Lower lobe of right lung (tissue), 2 donors: ENCODE data around the gene SEC63. TPM values are rescaled to one million over a fixed set of nuclear protein-coding genes. Genes with fewer than 3 reads are reported as not detected.

Experiments used
- ATAC-seq, 2 donors: fragments of 200-7000 bp; cut with Tn5 transposase; one replicate each; pipeline ENCODE4 v1.9.1; 2020 to 2022; ENCODE audit warnings: mild to moderate bottlenecking in 2 of 2, moderate library complexity in 2 of 2
- DNase-seq: peaks from one replicate; pipeline ENCODE4 v3.0.0-alpha.2; 2020
- H3K27ac ChIP-seq: fragments of 200-600 bp; one replicate; pipeline ENCODE4 v1.8.0; 2022
- H3K27me3 ChIP-seq: fragments of 200-600 bp; one replicate; pipeline ENCODE4 v1.8.0; 2022; ENCODE audit warnings: low read depth
- H3K36me3 ChIP-seq: fragments of 200-600 bp; one replicate; pipeline ENCODE4 v1.8.0; 2022; ENCODE audit warnings: mild to moderate bottlenecking
- H3K4me1 ChIP-seq: fragments of 200-600 bp; one replicate; pipeline ENCODE4 v1.8.0; 2022
- H3K4me3 ChIP-seq: fragments of 200-600 bp; one replicate; pipeline ENCODE4 v1.8.0; 2022; ENCODE audit warnings: mild to moderate bottlenecking
- H3K9me3 ChIP-seq: fragments of 200-600 bp; one replicate; pipeline ENCODE4 v1.8.0; 2022
- intact Hi-C: fragments of 100-400 bp; cut with DNase I; formaldehyde crosslinking; loops from one replicate; pipeline ENCODE4 v1.11.0; 2022
- total RNA-seq: library from RNA; stranded (reverse); fragmentation: NEBNext Ultra II Directional; extraction: Animal tissue kit (Norgen Biotek cat#: 25700); gene quantifications from one replicate; pipeline ENCODE4 v1.2.1, GENCODE V29; 2021
- TF ChIP-seq, protein P1 (sequence below): fragments of 200-600 bp; IDR thresholded peaks from one replicate; pipeline ENCODE4 v1.8.0; 2022; ENCODE audit warnings: antibody characterized with exemption, mild to moderate bottlenecking
- donor health status: DM: no; HTN: yes; CAD: no; lungs with severe emphysema.

The SEC63 gene
- total RNA-seq, 1 donor from 2014 or later: 96.5 TPM

DNA sequence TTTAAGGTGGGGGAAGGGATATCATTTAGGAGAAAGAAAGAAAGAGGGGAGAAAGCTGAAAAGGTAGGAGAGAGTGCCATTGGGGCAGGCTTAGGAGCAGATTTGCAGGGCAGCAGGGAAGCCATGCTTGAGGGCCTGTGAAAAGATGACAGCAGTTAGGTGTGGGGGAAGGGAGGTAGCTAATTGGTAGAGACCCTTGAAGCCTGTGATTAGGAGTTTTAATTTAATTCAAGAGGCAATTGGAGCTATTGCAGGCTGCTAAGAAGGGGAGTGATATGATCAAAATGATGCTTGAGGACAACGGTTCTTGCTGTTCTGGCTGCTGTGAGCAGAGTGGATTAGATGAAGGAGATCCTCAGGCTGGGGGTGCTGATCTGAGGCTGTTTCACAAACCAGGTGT lies 24.5 kb upstream of the SEC63 start:
- DNase-seq: no peak
- Histone ChIP-seq H3K27me3 (no peaks in the 10 kb centered on the region), H3K27ac (no peak overlapping the region), H3K4me1 (no peaks in the 10 kb centered on the region), H3K36me3 (no peaks in the 10 kb centered on the region), H3K4me3 (no peak overlapping the region), H3K9me3 (no peaks in the 10 kb centered on the region)
- ATAC-seq: no peak
- intact Hi-C loops: no loop called here
- TF ChIP-seq, protein P1, sequence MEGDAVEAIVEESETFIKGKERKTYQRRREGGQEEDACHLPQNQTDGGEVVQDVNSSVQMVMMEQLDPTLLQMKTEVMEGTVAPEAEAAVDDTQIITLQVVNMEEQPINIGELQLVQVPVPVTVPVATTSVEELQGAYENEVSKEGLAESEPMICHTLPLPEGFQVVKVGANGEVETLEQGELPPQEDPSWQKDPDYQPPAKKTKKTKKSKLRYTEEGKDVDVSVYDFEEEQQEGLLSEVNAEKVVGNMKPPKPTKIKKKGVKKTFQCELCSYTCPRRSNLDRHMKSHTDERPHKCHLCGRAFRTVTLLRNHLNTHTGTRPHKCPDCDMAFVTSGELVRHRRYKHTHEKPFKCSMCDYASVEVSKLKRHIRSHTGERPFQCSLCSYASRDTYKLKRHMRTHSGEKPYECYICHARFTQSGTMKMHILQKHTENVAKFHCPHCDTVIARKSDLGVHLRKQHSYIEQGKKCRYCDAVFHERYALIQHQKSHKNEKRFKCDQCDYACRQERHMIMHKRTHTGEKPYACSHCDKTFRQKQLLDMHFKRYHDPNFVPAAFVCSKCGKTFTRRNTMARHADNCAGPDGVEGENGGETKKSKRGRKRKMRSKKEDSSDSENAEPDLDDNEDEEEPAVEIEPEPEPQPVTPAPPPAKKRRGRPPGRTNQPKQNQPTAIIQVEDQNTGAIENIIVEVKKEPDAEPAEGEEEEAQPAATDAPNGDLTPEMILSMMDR: no peak

DNA sequence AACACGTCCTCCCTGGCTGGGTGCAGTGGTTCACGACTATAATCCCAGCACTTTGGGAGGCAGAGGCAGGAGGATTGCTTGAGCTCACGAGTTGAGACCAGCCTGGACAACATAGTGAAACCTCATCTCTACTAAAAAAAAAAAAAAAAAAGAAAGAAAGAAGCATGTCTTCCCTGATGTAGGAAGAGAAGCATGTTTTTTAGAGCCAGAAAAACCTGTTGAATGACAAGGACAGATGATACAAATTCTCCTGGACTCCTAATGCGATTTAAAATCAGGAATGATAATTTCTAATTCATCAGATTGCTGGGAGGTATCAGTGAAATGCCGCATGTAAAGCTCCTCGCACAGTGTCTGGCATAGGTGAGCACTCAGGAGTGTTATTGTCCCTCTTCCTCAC lies 23.7 kb upstream of the SEC63 start:
- no peak overlapping the region for H3K27ac ChIP-seq
- TF ChIP-seq, protein P1: no peak
- H3K4me3 ChIP-seq: no peak overlapping the region
- no peaks in the 10 kb centered on the region for H3K4me1 ChIP-seq
- intact Hi-C loops: no loop called here
- DNase-seq (no peak), ATAC-seq (no peak)
- H3K9me3 ChIP-seq: no peaks in the 10 kb centered on the region
- no peaks in the 10 kb centered on the region for H3K27me3 ChIP-seq
- H3K36me3 ChIP-seq: no peaks in the 10 kb centered on the region

DNA sequence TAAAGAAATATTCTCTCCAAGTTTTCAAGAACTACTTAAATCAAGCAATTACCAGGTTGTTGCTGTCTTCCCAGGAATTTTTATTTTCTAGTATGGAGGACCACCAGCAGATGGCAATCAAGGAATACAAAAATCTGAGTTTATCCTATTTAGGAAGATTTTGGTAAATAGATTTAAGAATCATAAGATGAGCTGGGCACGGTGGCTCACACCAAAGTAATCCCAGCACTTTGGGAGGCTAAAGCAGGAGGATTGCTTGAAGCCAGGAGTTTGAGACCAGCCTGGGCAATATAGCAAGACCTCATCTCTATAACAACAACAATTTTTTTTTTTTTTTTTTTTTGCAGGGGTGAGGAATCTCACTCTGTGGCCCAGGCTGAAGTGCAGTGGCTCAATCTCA lies 19.3 kb upstream of the SEC63 start:
- Histone ChIP-seq H3K4me1 (no peaks in the 10 kb centered on the region), H3K4me3 (no peak overlapping the region), H3K27ac (no peak overlapping the region), H3K27me3 (no peaks in the 10 kb centered on the region), H3K9me3 (no peaks in the 10 kb centered on the region), H3K36me3 (no peaks in the 10 kb centered on the region)
- intact Hi-C loops: no loop called here
- no peak for DNase-seq
- TF ChIP-seq, protein P1: peak; percentile 28
- ATAC-seq: no peak

DNA sequence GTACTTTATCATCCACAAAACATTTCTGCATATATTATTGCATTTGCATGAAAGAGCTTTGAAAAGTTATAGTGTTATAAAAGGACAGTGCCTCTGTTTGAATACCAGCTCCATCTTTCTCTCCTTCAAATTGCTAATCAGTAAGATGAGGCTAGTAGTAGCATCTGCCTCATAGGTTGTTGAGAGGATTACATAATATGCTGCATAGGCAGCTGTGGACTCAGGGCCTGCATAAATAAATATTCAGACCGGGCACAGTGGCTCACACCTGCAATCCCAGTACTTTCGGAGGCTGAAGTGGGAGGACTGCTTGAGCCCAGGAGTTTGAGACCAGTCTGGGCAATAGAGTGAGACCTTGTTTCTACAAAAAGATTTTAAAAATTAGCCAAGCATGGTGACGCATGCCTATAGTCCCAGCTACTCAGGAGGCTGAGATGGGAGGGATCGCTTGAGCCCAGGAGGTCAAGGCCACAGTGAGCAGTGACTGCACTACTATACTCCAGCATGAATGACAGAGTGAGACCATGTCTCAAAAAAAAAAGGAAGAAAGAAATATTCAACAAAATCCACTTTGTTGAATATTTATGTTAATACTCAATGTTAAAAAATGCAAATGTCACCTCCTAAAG lies 18.3 kb upstream of the SEC63 start:
- intact Hi-C loops: no loop called here
- ATAC-seq: no peak
- DNase-seq: no peak
- H3K9me3 ChIP-seq: no peaks in the 10 kb centered on the region
- TF ChIP-seq, protein P1: no peak
- H3K36me3 ChIP-seq: no peaks in the 10 kb centered on the region
- H3K4me3 ChIP-seq: no peak overlapping the region
- H3K27ac ChIP-seq: no peak overlapping the region
- no peaks in the 10 kb centered on the region for H3K4me1 ChIP-seq
- H3K27me3 ChIP-seq: no peaks in the 10 kb centered on the region

DNA sequence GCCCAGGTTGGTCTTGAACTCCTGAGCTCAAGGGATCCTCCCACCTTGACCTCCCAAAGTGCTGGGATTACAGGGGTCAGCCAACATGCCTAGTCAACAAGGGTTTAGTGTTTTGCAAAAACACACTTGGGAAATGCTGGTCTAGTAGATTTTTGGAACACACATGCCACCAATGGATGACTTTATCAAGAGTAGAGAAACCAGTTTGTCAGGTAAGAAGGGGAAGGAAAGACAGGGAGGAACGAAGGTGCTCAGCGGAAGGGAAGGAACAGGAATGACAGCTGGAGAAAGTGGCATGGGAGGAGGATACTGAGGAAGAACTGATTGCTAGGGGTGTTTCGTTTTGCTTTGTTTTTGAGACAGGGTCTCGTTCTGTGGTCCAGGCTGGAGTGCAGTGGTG lies 15.6 kb upstream of the SEC63 start:
- no peaks in the 10 kb centered on the region for H3K9me3 ChIP-seq
- TF ChIP-seq, protein P1: no peak
- no peaks in the 10 kb centered on the region for H3K36me3 ChIP-seq
- no peaks in the 10 kb centered on the region for H3K27me3 ChIP-seq
- intact Hi-C loops: no loop called here
- H3K27ac ChIP-seq: no peak overlapping the region
- DNase-seq (no peak), ATAC-seq (peak in 1 of 2 donors; percentile 47)
- no peaks in the 10 kb centered on the region for H3K4me1 ChIP-seq
- no peak overlapping the region for H3K4me3 ChIP-seq
